Mesenchymal stem cell (in vitro differentiated cells and primary cell): ENCODE results near the gene RALGAPA2.

Source experiments
- DNase-seq: peaks from one replicate; pipeline ENCODE4 v3.0.0-alpha.2; 2013
- H2AFZ ChIP-seq: one replicate; pipeline ENCODE4 v1.6.1; 2013; ENCODE audit warnings: low read depth, mild to moderate bottlenecking, control low read depth, inconsistent platforms, low read length, moderate library complexity
- H2AK5ac ChIP-seq: 2 replicates; pipeline ENCODE4 v1.6.1; 2013; ENCODE audit warnings: low read length, moderate library complexity, mild to moderate bottlenecking, inconsistent platforms; ENCODE audit not compliant: severe bottlenecking
- H2BK120ac ChIP-seq: one replicate; pipeline ENCODE4 v1.6.1; 2013; ENCODE audit warnings: low read depth, mild to moderate bottlenecking, inconsistent platforms, low read length, moderate library complexity
- H2BK12ac ChIP-seq, 2 experiments: one replicate each; pipeline ENCODE4 v1.6.1; 2013; ENCODE audit warnings: inconsistent platforms in 2 of 2, low read length in 2 of 2, mild to moderate bottlenecking in 2 of 2, moderate library complexity in 2 of 2, control low read depth in 1 of 2
- H2BK15ac ChIP-seq: one replicate; pipeline ENCODE4 v1.6.1; 2013; ENCODE audit warnings: mild to moderate bottlenecking, low read depth, inconsistent platforms; ENCODE audit not compliant: poor library complexity, severe bottlenecking
- H2BK5ac ChIP-seq: 2 replicates; pipeline ENCODE4 v1.6.1; 2013; ENCODE audit warnings: low read depth, mild to moderate bottlenecking, low read length, control low read depth, inconsistent platforms; ENCODE audit not compliant: poor library complexity, severe bottlenecking
- H3K14ac ChIP-seq, 2 experiments: one replicate each; pipeline ENCODE4 v1.6.1; 2013; ENCODE audit warnings: inconsistent platforms in 2 of 2, low read length in 2 of 2, control low read depth in 1 of 2, mild to moderate bottlenecking in 1 of 2, moderate library complexity in 1 of 2
- H3K18ac ChIP-seq, 2 experiments: one replicate each; pipeline ENCODE4 v1.6.1; 2013; ENCODE audit warnings: inconsistent platforms in 2 of 2, low read length in 2 of 2, control low read depth in 1 of 2, low read depth in 1 of 2, mild to moderate bottlenecking in 1 of 2
- H3K23ac ChIP-seq, 2 experiments: one replicate each; pipeline ENCODE4 v1.6.1; 2013; ENCODE audit warnings: inconsistent platforms in 2 of 2, low read length in 2 of 2, mild to moderate bottlenecking in 2 of 2, moderate library complexity in 2 of 2, control low read depth in 1 of 2
- H3K27ac ChIP-seq: 2 replicates; pipeline ENCODE4 v1.5.1; 2013; ENCODE audit warnings: mild to moderate bottlenecking, moderate library complexity, low read length, control low read depth, inconsistent platforms; ENCODE audit not compliant: poor library complexity, severe bottlenecking
- H3K27me3 ChIP-seq, 2 experiments: 2 replicates each; pipeline versions ENCODE4 v1.6.1 to v1.7.0; 2013; ENCODE audit warnings: low read length in 2 of 2, mild to moderate bottlenecking in 2 of 2, moderate library complexity in 2 of 2, control low read depth in 1 of 2, inconsistent platforms in 1 of 2; ENCODE audit not compliant: control insufficient read depth in 1 of 2, insufficient read depth in 1 of 2
- H3K36me3 ChIP-seq, 2 experiments: 2 replicates each; pipeline versions ENCODE4 v1.6.1 to v1.7.0; 2013; ENCODE audit warnings: low read length in 2 of 2, control low read depth in 1 of 2, inconsistent platforms in 1 of 2, low read depth in 1 of 2, mild to moderate bottlenecking in 1 of 2; ENCODE audit not compliant: insufficient read depth in 2 of 2, control insufficient read depth in 1 of 2
- H3K4ac ChIP-seq, 2 experiments: one replicate each; pipeline ENCODE4 v1.6.1; 2013; ENCODE audit warnings: inconsistent platforms in 2 of 2, low read length in 2 of 2, mild to moderate bottlenecking in 2 of 2, moderate library complexity in 2 of 2, control low read depth in 1 of 2, low read depth in 1 of 2
- H3K4me1 ChIP-seq: 2 replicates; pipeline ENCODE4 v1.6.1; 2013; ENCODE audit warnings: low read depth, low read length, control low read depth; ENCODE audit not compliant: control insufficient read depth, insufficient read depth
- H3K4me2 ChIP-seq: 2 replicates; pipeline ENCODE4 v1.6.1; 2013; ENCODE audit warnings: low read length, mild to moderate bottlenecking, inconsistent platforms; ENCODE audit not compliant: poor library complexity, severe bottlenecking
- H3K4me3 ChIP-seq, 2 experiments: 2 replicates each; pipeline versions ENCODE4 v1.5.1 to v1.7.0; 2013; ENCODE audit warnings: low read length in 2 of 2, mild to moderate bottlenecking in 2 of 2, control low read depth in 1 of 2, low read depth in 1 of 2; ENCODE audit not compliant: insufficient read depth in 1 of 2
- H3K79me1 ChIP-seq: replicated peaks from 2 replicates; pipeline ENCODE4 v1.6.1; 2013; ENCODE audit warnings: mild to moderate bottlenecking, control low read depth, low read length, inconsistent platforms; ENCODE audit not compliant: poor library complexity, severe bottlenecking
- H3K9ac ChIP-seq: 2 replicates; pipeline ENCODE4 v1.7.0; 2013; ENCODE audit warnings: mild to moderate bottlenecking, low read length, moderate library complexity
- H3K9me3 ChIP-seq: 2 replicates; pipeline ENCODE4 v1.7.0; 2013; ENCODE audit warnings: mild to moderate bottlenecking, low read length; ENCODE audit not compliant: control insufficient read depth
- H4K8ac ChIP-seq: one replicate; pipeline ENCODE4 v1.6.1; 2013; ENCODE audit warnings: inconsistent platforms, mild to moderate bottlenecking, low read length, moderate library complexity
- H4K91ac ChIP-seq: one replicate; pipeline ENCODE4 v1.6.1; 2013; ENCODE audit warnings: mild to moderate bottlenecking, low read length, inconsistent platforms
- WGBS: methylation state at CpG from one replicate; pipeline ENCODE4 v1.1.7; 2013; ENCODE audit warnings: mixed read lengths; 5-methylcytosine and 5-hydroxymethylcytosine counted together

RALGAPA2 gene

GRCh38 chr20:20697325-20697845 lies 15.1 kb downstream of the RALGAPA2 start:
- Histone ChIP-seq H4K91ac (no peak overlapping the region), H2BK120ac (no peak overlapping the region), H3K18ac (no peak overlapping the region), H3K27ac (no peak overlapping the region), H3K4me1 (no peaks in the 10 kb centered on the region), H3K79me1 (peaks cover 23% of the 10 kb centered on the region), H2AK5ac (no peak overlapping the region), H2AFZ (no peak overlapping the region), H3K4me2 (no peak overlapping the region), H4K8ac (no peak overlapping the region), H2BK5ac (no peak overlapping the region), H3K9me3 (no peaks in the 10 kb centered on the region), H3K14ac (no peak overlapping the region), H3K4me3 (no peak overlapping the region), H2BK15ac (no peak overlapping the region), H3K23ac (no peak overlapping the region), H3K27me3 (no peaks in the 10 kb centered on the region), H2BK12ac (no peak overlapping the region), H3K4ac (no peak overlapping the region), H3K9ac (no peak overlapping the region), H3K36me3 (no peaks in the 10 kb centered on the region)
- WGBS = 89% methylated on average over 4 of the region's 4 CpGs
- DNase-seq = no peak

GRCh38 chr20:20695250-20695816 lies 17.1 kb downstream of the RALGAPA2 start:
- H2AK5ac ChIP-seq = no peak overlapping the region
- no peak overlapping the region for H3K4me2 ChIP-seq
- H2BK120ac ChIP-seq = no peak overlapping the region
- no peak overlapping the region for H2AFZ ChIP-seq
- H3K36me3 ChIP-seq = no peaks in the 10 kb centered on the region
- no peak overlapping the region for H2BK15ac ChIP-seq
- H4K8ac ChIP-seq = no peak overlapping the region
- no peaks in the 10 kb centered on the region for H3K4me1 ChIP-seq
- H3K4me3 ChIP-seq = no peak overlapping the region
- no peak overlapping the region for H3K9ac ChIP-seq
- no peak overlapping the region for H3K4ac ChIP-seq
- H3K27me3 ChIP-seq = no peaks in the 10 kb centered on the region
- no peak for DNase-seq
- 100% methylated on average over 1 of the region's 1 CpG for WGBS
- no peak overlapping the region for H2BK5ac ChIP-seq
- H3K27ac ChIP-seq = no peak overlapping the region
- no peaks in the 10 kb centered on the region for H3K9me3 ChIP-seq
- H2BK12ac ChIP-seq = no peak overlapping the region
- peaks cover 33% of the 10 kb centered on the region for H3K79me1 ChIP-seq
- no peak overlapping the region for H4K91ac ChIP-seq
- H3K23ac ChIP-seq = no peak overlapping the region
- no peak overlapping the region for H3K18ac ChIP-seq
- no peak overlapping the region for H3K14ac ChIP-seq

GRCh38 chr20:20694591-20694990 lies 17.9 kb downstream of the RALGAPA2 start:
- 83% methylated on average over 2 of the region's 4 CpGs for WGBS
- Histone ChIP-seq H3K36me3 (no peaks in the 10 kb centered on the region), H3K4me2 (no peak overlapping the region), H3K79me1 (peaks cover 34% of the 10 kb centered on the region), H3K9me3 (no peaks in the 10 kb centered on the region), H2AFZ (no peak overlapping the region), H2BK120ac (no peak overlapping the region), H2AK5ac (no peak overlapping the region), H2BK15ac (no peak overlapping the region), H2BK5ac (no peak overlapping the region), H4K91ac (no peak overlapping the region), H3K4me3 (no peak overlapping the region), H3K4me1 (no peaks in the 10 kb centered on the region), H3K18ac (no peak overlapping the region), H3K4ac (no peak overlapping the region), H3K27me3 (no peaks in the 10 kb centered on the region), H3K9ac (no peak overlapping the region), H2BK12ac (no peak overlapping the region), H3K14ac (no peak overlapping the region), H3K23ac (no peak overlapping the region), H4K8ac (no peak overlapping the region), H3K27ac (no peak overlapping the region)
- no peak for DNase-seq

GRCh38 chr20:20692587-20692986 lies 19.9 kb downstream of the RALGAPA2 start:
- no peak overlapping the region for H3K14ac ChIP-seq
- no peak overlapping the region for H3K27ac ChIP-seq
- no peak overlapping the region for H3K4me2 ChIP-seq
- H3K36me3 ChIP-seq = no peaks in the 10 kb centered on the region
- H2BK15ac ChIP-seq = no peak overlapping the region
- no peak overlapping the region for H2AFZ ChIP-seq
- no peaks in the 10 kb centered on the region for H3K4me1 ChIP-seq
- no peak overlapping the region for H3K4me3 ChIP-seq
- no peak overlapping the region for H3K9ac ChIP-seq
- no peak overlapping the region for H4K8ac ChIP-seq
- no peak overlapping the region for H3K23ac ChIP-seq
- H3K79me1 ChIP-seq = peaks cover 36% of the 10 kb centered on the region
- H2BK12ac ChIP-seq = no peak overlapping the region
- H4K91ac ChIP-seq = no peak overlapping the region
- H2BK5ac ChIP-seq = no peak overlapping the region
- DNase-seq = no peak
- no peak overlapping the region for H2BK120ac ChIP-seq
- no peaks in the 10 kb centered on the region for H3K9me3 ChIP-seq
- no peaks in the 10 kb centered on the region for H3K27me3 ChIP-seq
- no CpG with 5 or more reads among the region's 1 CpG for WGBS
- H2AK5ac ChIP-seq = no peak overlapping the region
- no peak overlapping the region for H3K4ac ChIP-seq
- no peak overlapping the region for H3K18ac ChIP-seq
